GM19463 (cell line): Measurements from ENCODE around the gene MGMT.

Experiments used
- ATAC-seq: cut with Tn5 transposase; IDR thresholded peaks from one replicate; pipeline ENCODE4 v1.9.1; 2021; ENCODE audit warnings: mild to moderate bottlenecking, moderate library complexity; ENCODE audit not compliant: unreplicated experiment

The MGMT gene

GRCh38 chr10:129725482-129725881 lies 258.4 kb downstream of the MGMT start:
- ATAC-seq, result no peak

- no peak for ATAC-seq
These were observed 259.0 kb downstream of the MGMT start for GRCh38 chr10:129725890-129726631.

- no peak for ATAC-seq
These were observed 260.0 kb downstream of the MGMT start for GRCh38 chr10:129727071-129727470.

GRCh38 chr10:129727495-129727894 lies 260.5 kb downstream of the MGMT start:
- ATAC-seq, result no peak

GRCh38 chr10:129728246-129728820 lies 261.3 kb downstream of the MGMT start:
- ATAC-seq, result no peak

- ATAC-seq, result no peak
These were observed 262.1 kb downstream of the MGMT start for GRCh38 chr10:129728905-129729795.

GRCh38 chr10:129730272-129730992 lies 263.4 kb downstream of the MGMT start:
- ATAC-seq, result no peak

- no peak for ATAC-seq
These were observed 263.9 kb downstream of the MGMT start for GRCh38 chr10:129730993-129731325.

GRCh38 chr10:129740532-129741279 lies 273.7 kb downstream of the MGMT start:
- no peak for ATAC-seq

GRCh38 chr10:129741280-129741977 lies 274.4 kb downstream of the MGMT start:
- ATAC-seq, result no peak

GRCh38 chr10:129741978-129742741 lies 275.1 kb downstream of the MGMT start:
- ATAC-seq, result no peak

- no peak for ATAC-seq
These were observed 275.9 kb downstream of the MGMT start for GRCh38 chr10:129742742-129743550.

GRCh38 chr10:129743738-129744133 lies 276.7 kb downstream of the MGMT start:
- no peak for ATAC-seq

- no peak for ATAC-seq
These were observed 277.4 kb downstream of the MGMT start for GRCh38 chr10:129744134-129745111.

GRCh38 chr10:129745186-129745750 lies 278.2 kb downstream of the MGMT start:
- no peak for ATAC-seq

GRCh38 chr10:129754211-129755050 lies 287.4 kb downstream of the MGMT start:
- ATAC-seq, result no peak
